GM12801 (cell line): ENCODE data around the gene KIF14.

ENCODE experiments used
- CTCF ChIP-seq: IDR thresholded peaks from one replicate; pipeline ENCODE4 v1.5.1; 2011; ENCODE audit warnings: control low read depth; ENCODE audit not compliant: insufficient read length; ENCODE audit errors: extremely low read depth

The KIF14 gene

GRCh38 chr1:200620273-200621131 lies at the start of gene KIF14:
Gene KIF14 (minus strand): TSS chr1:200620751. CDS start chr1:200618723, 2,028 bp downstream.
- no peak for TF ChIP-seq CTCF

- TF ChIP-seq CTCF, result no peak
Measured at GRCh38 chr1:200669314-200670241, 49.0 kb upstream of the KIF14 start, which contains the start of gene DDX59. Gene DDX59 (minus strand): TSS chr1:200669907. CDS start chr1:200666740, 3,167 bp downstream.

GRCh38 chr1:200668514-200669313 lies 48.2 kb upstream of the KIF14 start:
- TF ChIP-seq CTCF, result no peak

- TF ChIP-seq CTCF, result no peak
Measured at GRCh38 chr1:200666309-200666708, 45.8 kb upstream of the KIF14 start.

GRCh38 chr1:200665861-200666260 lies 45.3 kb upstream of the KIF14 start:
- no peak for TF ChIP-seq CTCF

- no peak for TF ChIP-seq CTCF
Measured at GRCh38 chr1:200660719-200661118, 40.2 kb upstream of the KIF14 start.
